ENCODE measurements around the gene ADIPOR2. TPM values are rescaled to one million over a fixed set of nuclear protein-coding genes. Genes with fewer than 3 reads are reported as not detected.

ADIPOR2 gene
- total and polyA plus RNA-seq, 10 of the 15 experiments (the other 5 are each of a cell fraction or from before 2014, with no cell fraction given) = 8.6 to 65.0 (median 38.0) TPM

- TF ChIP-seq, protein P1, sequence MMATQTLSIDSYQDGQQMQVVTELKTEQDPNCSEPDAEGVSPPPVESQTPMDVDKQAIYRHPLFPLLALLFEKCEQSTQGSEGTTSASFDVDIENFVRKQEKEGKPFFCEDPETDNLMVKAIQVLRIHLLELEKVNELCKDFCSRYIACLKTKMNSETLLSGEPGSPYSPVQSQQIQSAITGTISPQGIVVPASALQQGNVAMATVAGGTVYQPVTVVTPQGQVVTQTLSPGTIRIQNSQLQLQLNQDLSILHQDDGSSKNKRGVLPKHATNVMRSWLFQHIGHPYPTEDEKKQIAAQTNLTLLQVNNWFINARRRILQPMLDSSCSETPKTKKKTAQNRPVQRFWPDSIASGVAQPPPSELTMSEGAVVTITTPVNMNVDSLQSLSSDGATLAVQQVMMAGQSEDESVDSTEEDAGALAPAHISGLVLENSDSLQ (IDR thresholded peaks at IDR 0.05) = no peak
- TF ChIP-seq, protein P2, sequence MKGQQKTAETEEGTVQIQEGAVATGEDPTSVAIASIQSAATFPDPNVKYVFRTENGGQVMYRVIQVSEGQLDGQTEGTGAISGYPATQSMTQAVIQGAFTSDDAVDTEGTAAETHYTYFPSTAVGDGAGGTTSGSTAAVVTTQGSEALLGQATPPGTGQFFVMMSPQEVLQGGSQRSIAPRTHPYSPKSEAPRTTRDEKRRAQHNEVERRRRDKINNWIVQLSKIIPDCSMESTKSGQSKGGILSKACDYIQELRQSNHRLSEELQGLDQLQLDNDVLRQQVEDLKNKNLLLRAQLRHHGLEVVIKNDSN (IDR thresholded peaks at IDR 0.05; ENCODE audit: borderline replicate concordance, extremely low read length, insufficient read depth, low read depth, low read length) = peak; percentile 17
- TF ChIP-seq POLR2AphosphoS2 (IDR thresholded peaks at IDR 0.05; ENCODE audit: low read depth, low read length) = no peak
- TF ChIP-seq NFXL1 (IDR thresholded peaks at IDR 0.05; ENCODE audit: borderline replicate concordance) = no peak
- TF ChIP-seq TCF12 (IDR thresholded peaks at IDR 0.05; ENCODE audit: low read depth, low read length) = no peak
- TF ChIP-seq CREB1 (IDR thresholded peaks at IDR 0.05; ENCODE audit: low read depth) = no peak
- TF ChIP-seq RAD21 (IDR thresholded peaks at IDR 0.05; ENCODE audit: insufficient read depth, low read depth, low read length) = no peak
- TF ChIP-seq ATF2 (IDR thresholded peaks at IDR 0.05; ENCODE audit: low read length) = no peak
- TF ChIP-seq POLR2AphosphoS5 (IDR thresholded peaks at IDR 0.05; ENCODE audit: low read length) = 0 out of 2 replicates have a peak, but pooled peaks have one; percentile 57
- no peak for TF ChIP-seq BMI1 (IDR thresholded peaks at IDR 0.05; ENCODE audit: borderline replicate concordance)
- no peak for TF ChIP-seq RB1 (IDR thresholded peaks at IDR 0.05; ENCODE audit: borderline replicate concordance)
- TF ChIP-seq BHLHE40 (IDR thresholded peaks at IDR 0.05; ENCODE audit: borderline replicate concordance in 1 of 2, low read depth in 2 of 2, low read length in 1 of 2) = no peak
- no peak for TF ChIP-seq FOXK2 (IDR thresholded peaks at IDR 0.05)
- TF ChIP-seq FOS (IDR thresholded peaks at IDR 0.05; ENCODE audit: borderline replicate concordance, extremely low read depth, insufficient read length) = peak; percentile 12
- TF ChIP-seq SIX5 (IDR thresholded peaks at IDR 0.05; ENCODE audit: low read depth, low read length, severe bottlenecking) = peak; percentile 93
- no peak for TF ChIP-seq CBX3 (IDR thresholded peaks at IDR 0.05; ENCODE audit: borderline replicate concordance, low read depth)
- TF ChIP-seq SMC3 (IDR thresholded peaks at IDR 0.05; ENCODE audit: borderline replicate concordance, low read length) = no peak
- TF ChIP-seq POLR2A (IDR thresholded peaks at IDR 0.05; ENCODE audit: low read depth, low read length) = peak; percentile 66
- TF ChIP-seq, protein P3, sequence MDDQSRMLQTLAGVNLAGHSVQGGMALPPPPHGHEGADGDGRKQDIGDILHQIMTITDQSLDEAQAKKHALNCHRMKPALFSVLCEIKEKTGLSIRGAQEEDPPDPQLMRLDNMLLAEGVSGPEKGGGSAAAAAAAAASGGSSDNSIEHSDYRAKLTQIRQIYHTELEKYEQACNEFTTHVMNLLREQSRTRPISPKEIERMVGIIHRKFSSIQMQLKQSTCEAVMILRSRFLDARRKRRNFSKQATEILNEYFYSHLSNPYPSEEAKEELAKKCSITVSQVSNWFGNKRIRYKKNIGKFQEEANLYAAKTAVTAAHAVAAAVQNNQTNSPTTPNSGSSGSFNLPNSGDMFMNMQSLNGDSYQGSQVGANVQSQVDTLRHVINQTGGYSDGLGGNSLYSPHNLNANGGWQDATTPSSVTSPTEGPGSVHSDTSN (IDR thresholded peaks at IDR 0.05; ENCODE audit: insufficient replicate concordance, low read depth, low read length) = no peak
- TF ChIP-seq, protein P4, sequence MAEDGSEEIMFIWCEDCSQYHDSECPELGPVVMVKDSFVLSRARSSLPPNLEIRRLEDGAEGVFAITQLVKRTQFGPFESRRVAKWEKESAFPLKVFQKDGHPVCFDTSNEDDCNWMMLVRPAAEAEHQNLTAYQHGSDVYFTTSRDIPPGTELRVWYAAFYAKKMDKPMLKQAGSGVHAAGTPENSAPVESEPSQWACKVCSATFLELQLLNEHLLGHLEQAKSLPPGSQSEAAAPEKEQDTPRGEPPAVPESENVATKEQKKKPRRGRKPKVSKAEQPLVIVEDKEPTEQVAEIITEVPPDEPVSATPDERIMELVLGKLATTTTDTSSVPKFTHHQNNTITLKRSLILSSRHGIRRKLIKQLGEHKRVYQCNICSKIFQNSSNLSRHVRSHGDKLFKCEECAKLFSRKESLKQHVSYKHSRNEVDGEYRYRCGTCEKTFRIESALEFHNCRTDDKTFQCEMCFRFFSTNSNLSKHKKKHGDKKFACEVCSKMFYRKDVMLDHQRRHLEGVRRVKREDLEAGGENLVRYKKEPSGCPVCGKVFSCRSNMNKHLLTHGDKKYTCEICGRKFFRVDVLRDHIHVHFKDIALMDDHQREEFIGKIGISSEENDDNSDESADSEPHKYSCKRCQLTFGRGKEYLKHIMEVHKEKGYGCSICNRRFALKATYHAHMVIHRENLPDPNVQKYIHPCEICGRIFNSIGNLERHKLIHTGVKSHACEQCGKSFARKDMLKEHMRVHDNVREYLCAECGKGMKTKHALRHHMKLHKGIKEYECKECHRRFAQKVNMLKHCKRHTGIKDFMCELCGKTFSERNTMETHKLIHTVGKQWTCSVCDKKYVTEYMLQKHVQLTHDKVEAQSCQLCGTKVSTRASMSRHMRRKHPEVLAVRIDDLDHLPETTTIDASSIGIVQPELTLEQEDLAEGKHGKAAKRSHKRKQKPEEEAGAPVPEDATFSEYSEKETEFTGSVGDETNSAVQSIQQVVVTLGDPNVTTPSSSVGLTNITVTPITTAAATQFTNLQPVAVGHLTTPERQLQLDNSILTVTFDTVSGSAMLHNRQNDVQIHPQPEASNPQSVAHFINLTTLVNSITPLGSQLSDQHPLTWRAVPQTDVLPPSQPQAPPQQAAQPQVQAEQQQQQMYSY (CRISPR knock-in tag; IDR thresholded peaks at IDR 0.05) = no peak
- TF ChIP-seq ZNF622 (IDR thresholded peaks at IDR 0.05) = no peak
Measured at GRCh38 chr12:1804545-1805332, 113.9 kb downstream of the ADIPOR2 start (continued).

Measured in GM12878 (cell line).